ENCODE measurements around the gene PYGL.

- TF ChIP-seq, protein P1, sequence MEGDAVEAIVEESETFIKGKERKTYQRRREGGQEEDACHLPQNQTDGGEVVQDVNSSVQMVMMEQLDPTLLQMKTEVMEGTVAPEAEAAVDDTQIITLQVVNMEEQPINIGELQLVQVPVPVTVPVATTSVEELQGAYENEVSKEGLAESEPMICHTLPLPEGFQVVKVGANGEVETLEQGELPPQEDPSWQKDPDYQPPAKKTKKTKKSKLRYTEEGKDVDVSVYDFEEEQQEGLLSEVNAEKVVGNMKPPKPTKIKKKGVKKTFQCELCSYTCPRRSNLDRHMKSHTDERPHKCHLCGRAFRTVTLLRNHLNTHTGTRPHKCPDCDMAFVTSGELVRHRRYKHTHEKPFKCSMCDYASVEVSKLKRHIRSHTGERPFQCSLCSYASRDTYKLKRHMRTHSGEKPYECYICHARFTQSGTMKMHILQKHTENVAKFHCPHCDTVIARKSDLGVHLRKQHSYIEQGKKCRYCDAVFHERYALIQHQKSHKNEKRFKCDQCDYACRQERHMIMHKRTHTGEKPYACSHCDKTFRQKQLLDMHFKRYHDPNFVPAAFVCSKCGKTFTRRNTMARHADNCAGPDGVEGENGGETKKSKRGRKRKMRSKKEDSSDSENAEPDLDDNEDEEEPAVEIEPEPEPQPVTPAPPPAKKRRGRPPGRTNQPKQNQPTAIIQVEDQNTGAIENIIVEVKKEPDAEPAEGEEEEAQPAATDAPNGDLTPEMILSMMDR (IDR thresholded peaks at IDR 0.05; ENCODE audit: insufficient read depth, low read length) = no peak
- TF ChIP-seq REST (IDR thresholded peaks at IDR 0.05; ENCODE audit: insufficient replicate concordance, low read depth) (no peak), POLR2AphosphoS5 (IDR thresholded peaks at IDR 0.05; ENCODE audit: low read depth) (no peak), GABPA (IDR thresholded peaks at IDR 0.05; ENCODE audit: low read depth) (no peak)
These were observed 39.6 kb downstream of the PYGL start for GRCh38 chr14:50904719-50905118.

Measured in HL-60 (cell line).